IPS-NIHi7 (cell line): ENCODE results near the gene IZUMO1.
A peak's percentile ranks its signal among the peaks of the same experiment; 100 is the strongest.
"Not testable (repeated sequence)": the region's sequence is repeated elsewhere in the genome, so short reads cannot be mapped to it uniquely, and the experiment has no call there.

ENCODE experiments used
- DNase-seq: peaks from one replicate; pipeline ENCODE4 v3.0.0; 2012; ENCODE audit warnings: mixed read lengths; ENCODE audit errors: extremely low spot score

IZUMO1 gene

GRCh38 chr19:48737360-48737998 lies 9.2 kb downstream of the IZUMO1 start:
- DNase-seq, result peak; percentile 84

- DNase-seq, result peak; percentile 76
Observed at GRCh38 chr19:48735031-48735615, 11.6 kb downstream of the IZUMO1 start.

- DNase-seq, result no peak
Observed at GRCh38 chr19:48734625-48735024, 12.1 kb downstream of the IZUMO1 start.

- no peak for DNase-seq
Observed at GRCh38 chr19:48731452-48731851, 15.3 kb downstream of the IZUMO1 start.

GRCh38 chr19:48728911-48729664 lies 17.6 kb downstream of the IZUMO1 start:
- no peak for DNase-seq

- no peak for DNase-seq
Observed at GRCh38 chr19:48726556-48726955, 20.2 kb downstream of the IZUMO1 start.

- DNase-seq, result peak; percentile 60
Observed at GRCh38 chr19:48724796-48725753, 21.6 kb downstream of the IZUMO1 start.

GRCh38 chr19:48722196-48722708 lies 24.5 kb downstream of the IZUMO1 start:
- no peak for DNase-seq

GRCh38 chr19:48720613-48721296 lies 26.0 kb downstream of the IZUMO1 start:
- DNase-seq, result peak; percentile 95

- DNase-seq, result no peak
Observed at GRCh38 chr19:48720251-48720612, 26.5 kb downstream of the IZUMO1 start.

GRCh38 chr19:48719263-48720171 lies 27.2 kb downstream of the IZUMO1 start, which contains the start of gene MAMSTR:
TSS of gene MAMSTR (minus strand) at chr19:48719725. CDS start at chr19:48719031, 694 bp downstream.
- peak; percentile 10 for DNase-seq

- peak; percentile 10 for DNase-seq
Observed at GRCh38 chr19:48718711-48719231, 27.9 kb downstream of the IZUMO1 start.

- DNase-seq, result not testable (repeated sequence)
Observed at GRCh38 chr19:48718106-48718505, 28.6 kb downstream of the IZUMO1 start.

GRCh38 chr19:48716562-48717291 lies 30.0 kb downstream of the IZUMO1 start:
- no peak for DNase-seq

GRCh38 chr19:48715681-48716171 lies 31.0 kb downstream of the IZUMO1 start:
- DNase-seq, result no peak

GRCh38 chr19:48714759-48715675 lies 31.7 kb downstream of the IZUMO1 start:
- DNase-seq, result no peak
